ENCODE measurements around the gene FGF22.
"Not testable (repeated sequence)": the region's sequence is repeated elsewhere in the genome, so short reads cannot be mapped to it uniquely, and the experiment has no call there.

FGF22 gene

DNA sequence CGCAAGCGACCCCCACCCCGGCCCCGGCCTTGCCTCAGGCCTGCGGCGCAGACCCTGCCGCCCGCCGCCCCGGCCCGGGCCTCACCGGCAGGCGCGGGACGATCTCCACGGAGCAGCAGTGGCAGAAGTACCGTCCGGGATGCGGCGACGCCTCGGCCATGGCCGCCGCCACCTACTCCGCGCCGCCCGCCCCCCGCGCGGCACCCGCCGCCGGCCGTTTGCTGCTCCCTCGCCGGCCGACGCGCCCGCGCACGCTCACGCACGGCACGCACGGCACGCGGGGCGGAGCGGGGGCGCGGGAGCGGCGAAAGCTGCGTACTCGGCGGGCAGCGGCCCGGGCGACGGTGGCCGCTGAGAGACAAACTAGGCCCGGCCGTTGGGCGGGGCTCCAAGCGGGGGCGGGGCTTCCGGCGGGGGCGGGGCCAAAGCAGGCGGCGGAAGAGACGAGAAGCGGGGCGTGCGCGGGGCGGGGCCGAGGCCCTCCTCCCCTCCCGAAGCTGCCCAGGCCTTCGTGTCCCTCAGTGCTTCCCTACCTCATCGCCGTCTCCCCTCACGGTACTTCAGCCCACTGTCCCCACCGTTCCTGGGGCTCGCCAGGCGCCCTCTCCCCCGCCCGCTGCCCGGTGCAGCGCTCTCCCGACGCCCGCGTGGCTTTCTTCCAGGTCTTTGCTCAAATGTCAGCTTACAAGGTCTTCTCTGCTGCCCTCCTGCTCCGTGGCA is 23.4 kb downstream of the FGF22 start, which contains the start of gene RNF126:
TSS of gene RNF126 (minus strand) at position 253 of the 720 bp plus-strand sequence. CDS start at position 160, 93 bp downstream.
- TF ChIP-seq, protein P1, sequence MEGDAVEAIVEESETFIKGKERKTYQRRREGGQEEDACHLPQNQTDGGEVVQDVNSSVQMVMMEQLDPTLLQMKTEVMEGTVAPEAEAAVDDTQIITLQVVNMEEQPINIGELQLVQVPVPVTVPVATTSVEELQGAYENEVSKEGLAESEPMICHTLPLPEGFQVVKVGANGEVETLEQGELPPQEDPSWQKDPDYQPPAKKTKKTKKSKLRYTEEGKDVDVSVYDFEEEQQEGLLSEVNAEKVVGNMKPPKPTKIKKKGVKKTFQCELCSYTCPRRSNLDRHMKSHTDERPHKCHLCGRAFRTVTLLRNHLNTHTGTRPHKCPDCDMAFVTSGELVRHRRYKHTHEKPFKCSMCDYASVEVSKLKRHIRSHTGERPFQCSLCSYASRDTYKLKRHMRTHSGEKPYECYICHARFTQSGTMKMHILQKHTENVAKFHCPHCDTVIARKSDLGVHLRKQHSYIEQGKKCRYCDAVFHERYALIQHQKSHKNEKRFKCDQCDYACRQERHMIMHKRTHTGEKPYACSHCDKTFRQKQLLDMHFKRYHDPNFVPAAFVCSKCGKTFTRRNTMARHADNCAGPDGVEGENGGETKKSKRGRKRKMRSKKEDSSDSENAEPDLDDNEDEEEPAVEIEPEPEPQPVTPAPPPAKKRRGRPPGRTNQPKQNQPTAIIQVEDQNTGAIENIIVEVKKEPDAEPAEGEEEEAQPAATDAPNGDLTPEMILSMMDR (conservative IDR thresholded peaks at IDR 0.05; ENCODE audit: low read depth, low read length) = no peak
- peak within 1 kb of the TSS; percentile 84 for H3K4me3 ChIP-seq (ENCODE audit: low read depth, low read length)
- DNase-seq (ENCODE audit: low read depth) = peak; percentile 92

DNA sequence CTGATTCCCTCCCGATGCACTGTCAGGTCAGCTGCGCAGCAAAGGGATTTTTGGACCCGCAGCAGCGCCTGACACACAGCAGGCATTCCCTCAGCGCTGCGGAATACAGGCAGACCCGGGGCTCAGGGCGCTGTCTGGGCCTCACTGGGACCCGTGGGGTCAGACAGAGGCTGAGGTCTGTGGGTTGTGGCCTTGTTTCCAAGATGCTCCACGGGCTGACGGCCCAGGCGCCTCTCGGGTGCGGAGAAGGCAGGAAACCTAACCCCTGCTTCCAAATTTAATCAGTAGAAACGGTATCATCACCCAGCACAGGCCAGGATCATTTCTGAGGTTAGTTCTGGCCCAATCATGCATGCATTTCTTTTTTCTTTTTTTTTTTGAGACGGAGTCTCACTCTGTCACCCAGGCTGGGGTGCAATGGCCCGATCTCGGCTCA is 24.0 kb downstream of the FGF22 start:
- no peak for DNase-seq (ENCODE audit: low read depth)
- H3K4me3 ChIP-seq (ENCODE audit: low read depth, low read length) = peak overlapping the region; percentile 64
- TF ChIP-seq, protein P1 (conservative IDR thresholded peaks at IDR 0.05; ENCODE audit: low read depth, low read length) = no peak

DNA sequence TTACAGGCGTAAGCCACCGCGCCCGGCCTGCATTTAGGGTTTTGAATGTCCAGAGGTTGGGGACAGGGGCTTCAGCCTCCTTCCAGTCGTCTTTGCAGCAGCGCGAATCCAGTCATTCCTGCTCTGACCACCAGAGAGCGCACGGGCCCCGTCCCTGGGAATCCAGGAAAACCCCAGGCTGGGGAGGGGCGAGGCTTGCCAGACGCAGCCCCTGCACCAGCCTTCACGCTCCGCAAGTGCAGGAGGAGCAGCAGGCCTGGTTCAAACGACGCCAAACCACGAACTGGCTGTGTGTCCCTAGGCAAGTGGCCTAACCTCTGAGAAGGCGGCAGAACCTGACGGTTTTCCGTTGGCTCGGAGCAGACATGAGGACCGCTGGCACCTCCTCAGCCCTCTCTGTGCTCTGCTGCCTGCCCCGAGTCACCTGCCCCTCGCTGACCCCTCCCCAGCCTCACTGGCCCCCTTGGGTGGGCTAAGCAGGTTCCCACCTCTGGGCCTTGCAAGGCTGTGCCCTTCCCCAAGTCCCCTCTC is 25.3 kb downstream of the FGF22 start:
- TF ChIP-seq, protein P1 (conservative IDR thresholded peaks at IDR 0.05; ENCODE audit: low read depth, low read length) = peak; percentile 91
- peak; percentile 81 for DNase-seq (ENCODE audit: low read depth)
- peak overlapping the region; percentile 39 for H3K4me3 ChIP-seq (ENCODE audit: low read depth, low read length)

DNA sequence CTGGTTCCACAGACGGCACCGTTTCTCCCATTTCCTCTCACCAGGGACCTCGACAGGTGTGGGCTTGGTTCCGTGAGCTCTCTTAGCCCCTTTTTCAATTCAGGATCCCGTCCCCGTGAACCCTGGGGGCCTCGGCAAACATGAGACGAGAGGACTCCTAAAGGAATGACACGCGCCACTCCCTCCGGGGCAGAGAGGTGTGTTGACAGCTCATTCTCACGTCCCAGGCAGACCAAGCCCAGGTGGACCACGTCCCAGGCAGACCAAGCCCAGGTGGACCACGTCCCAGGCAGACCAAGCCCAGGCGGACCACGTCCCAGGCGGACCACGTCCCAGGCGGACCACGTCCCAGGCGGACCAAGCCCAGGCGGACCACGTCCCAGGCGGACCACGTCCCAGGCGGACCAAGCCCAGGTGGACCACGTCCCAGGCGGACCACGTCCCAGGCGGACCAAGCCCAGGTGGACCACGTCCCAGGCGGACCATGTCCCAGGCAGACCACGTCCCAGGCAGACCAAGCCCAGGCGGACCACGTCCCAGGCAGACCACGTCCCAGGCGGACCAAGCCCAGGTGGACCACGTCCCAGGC is 27.4 kb downstream of the FGF22 start:
- H3K4me3 ChIP-seq (ENCODE audit: low read depth, low read length); DNase-seq (ENCODE audit: low read depth): not testable (repeated sequence)

DNA sequence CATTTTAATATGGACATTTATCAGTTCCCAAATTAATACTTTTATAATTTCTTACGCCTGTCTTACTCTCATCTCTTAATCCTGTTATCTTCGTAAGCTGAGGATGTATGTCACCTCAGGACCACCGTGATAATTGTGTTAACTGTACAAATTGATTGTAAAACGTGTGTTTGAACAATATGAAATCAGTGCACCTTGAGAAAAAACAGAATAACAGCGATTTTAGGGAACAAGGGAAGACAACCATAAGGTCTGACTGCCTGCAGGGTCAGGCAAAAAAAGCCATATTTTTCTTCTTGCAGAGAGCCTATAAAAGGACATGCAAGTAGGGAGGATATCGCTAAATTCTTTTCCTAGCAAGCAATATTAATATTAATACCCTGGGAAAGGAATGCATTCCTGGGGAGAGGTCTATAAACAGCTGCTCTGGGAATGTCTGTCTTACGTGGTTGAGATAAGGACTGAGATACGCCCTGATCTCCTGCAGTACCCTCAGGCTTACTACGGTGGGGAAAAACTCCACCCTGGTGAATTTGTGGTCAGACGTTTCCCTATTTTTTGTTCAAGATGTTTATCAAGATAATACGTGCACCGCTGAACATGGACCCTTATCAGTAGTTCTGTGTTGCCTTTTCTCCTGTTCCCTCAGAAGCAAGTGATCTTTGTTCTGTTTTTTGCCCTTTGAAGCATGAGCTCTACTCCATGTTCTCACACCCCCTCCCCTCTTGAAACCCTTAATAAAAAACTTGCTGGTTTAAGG is 29.2 kb downstream of the FGF22 start:
- peak; percentile 60 for DNase-seq (ENCODE audit: low read depth)
- H3K4me3 ChIP-seq (ENCODE audit: low read depth, low read length) = not testable (repeated sequence)

DNA sequence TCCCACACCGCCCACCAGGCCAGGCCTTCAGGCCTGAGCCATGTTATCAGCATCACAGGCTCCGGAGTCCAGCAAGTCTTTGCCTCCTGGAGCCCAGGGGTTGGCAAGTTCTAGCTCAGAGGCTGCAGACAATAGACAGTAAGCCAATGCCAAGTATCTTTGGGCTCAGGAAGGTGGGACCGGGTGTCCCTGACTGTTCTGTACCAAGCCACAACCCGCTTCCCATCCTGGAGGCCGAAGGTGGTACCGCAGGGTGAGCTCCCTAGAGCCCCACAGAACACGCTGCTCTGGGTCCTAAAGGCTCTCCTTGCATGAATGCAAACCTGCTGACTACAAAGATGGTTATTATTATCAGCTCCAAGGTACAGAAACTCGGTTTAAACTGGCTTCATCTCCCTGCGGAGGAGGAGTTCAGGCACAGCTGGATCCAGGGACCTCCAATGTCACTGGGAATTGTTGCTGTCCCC is 31.0 kb downstream of the FGF22 start:
- DNase-seq (ENCODE audit: low read depth) = no peak
- H3K4me3 ChIP-seq (ENCODE audit: low read depth, low read length) = no peak overlapping the region
- TF ChIP-seq, protein P1 (conservative IDR thresholded peaks at IDR 0.05; ENCODE audit: low read depth, low read length) = peak; percentile 9

DNA sequence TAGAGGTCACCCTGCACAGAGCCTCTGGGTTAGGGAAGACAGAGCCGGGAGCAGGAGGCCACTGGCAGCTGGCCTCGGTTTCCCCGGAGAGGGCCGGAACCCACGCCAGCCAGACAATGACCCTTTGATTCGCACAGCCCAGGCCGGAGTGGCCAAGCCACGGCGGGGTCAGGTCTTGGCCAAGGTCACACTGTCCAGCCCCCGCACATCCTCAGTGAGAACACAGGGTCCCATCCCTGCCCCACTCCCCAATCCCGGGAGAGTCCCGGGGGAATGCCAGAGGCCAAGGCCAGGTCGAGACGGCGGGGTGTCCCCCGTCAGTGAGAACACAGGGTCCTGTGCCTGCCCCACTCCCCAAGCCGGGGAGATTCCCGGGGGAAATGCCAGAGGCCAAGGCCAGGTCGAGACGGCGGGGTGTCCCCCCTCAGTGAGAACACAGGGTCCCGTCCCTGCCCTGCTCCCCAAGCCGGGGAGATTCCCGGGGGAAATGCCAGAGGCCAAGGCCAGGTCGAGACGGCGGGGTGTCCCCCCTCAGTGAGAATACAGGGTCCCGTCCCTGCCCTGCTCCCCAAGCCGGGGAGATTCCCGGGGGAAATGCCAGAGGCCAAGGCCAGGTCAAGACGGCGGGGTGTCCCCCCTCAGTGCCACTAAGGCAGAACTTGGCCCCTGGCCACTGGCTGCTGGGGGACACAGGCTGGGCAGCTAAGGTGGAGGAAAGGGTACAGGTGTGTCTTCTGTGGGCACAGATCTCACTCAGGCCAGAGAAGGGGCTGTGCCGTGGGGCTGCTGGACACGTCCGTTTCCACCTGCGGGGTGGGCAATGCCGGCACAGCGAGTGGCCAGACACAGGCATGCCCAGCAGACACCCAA is 34.8 kb downstream of the FGF22 start:
- H3K4me3 ChIP-seq (ENCODE audit: low read depth, low read length) = no peak overlapping the region
- TF ChIP-seq, protein P1 (conservative IDR thresholded peaks at IDR 0.05; ENCODE audit: low read depth, low read length) = no peak

More for the DNA sequence above, 34.8 kb downstream of the FGF22 start:
- DNase-seq (ENCODE audit: low read depth) = no peak
